Esophagus muscularis mucosa (tissue), 4 donors: ENCODE data around the gene RECK. TPM values are rescaled to one million over a fixed set of nuclear protein-coding genes. Genes with fewer than 3 reads are reported as not detected.

ENCODE experiments used
- DNase-seq: peaks from one replicate; pipeline ENCODE4 v3.0.0-alpha.2; 2017; ENCODE audit errors: extremely low spot score
- H3K27ac ChIP-seq, 4 donors: fragments of 200-600 bp; sonication (generic); replicated peaks in 1 of 4; 1 replicate in 3 of 4; 2 replicates in 1 of 4; pipeline ENCODE4 v1.5.1; 2016 to 2019; ENCODE audit warnings: mild to moderate bottlenecking in 1 of 4
- H3K27me3 ChIP-seq, 4 donors: fragments of 200-600 bp; sonication (generic); one replicate each; pipeline versions ENCODE4 v1.5.1 to v1.6.0; 2016 to 2019
- H3K36me3 ChIP-seq, 4 donors: fragments of 200-600 bp; sonication (generic); one replicate each; pipeline ENCODE4 v1.5.1; 2016 to 2019
- H3K4me1 ChIP-seq, 4 donors: fragments of 200-600 bp; sonication (generic); one replicate each; pipeline ENCODE4 v1.5.1; 2016 to 2019
- H3K4me3 ChIP-seq, 4 donors: fragments of 200-600 bp; sonication (generic); 1 replicate in 2 of 4; 2 replicates in 2 of 4; pipeline ENCODE4 v1.5.1; 2016 to 2019; ENCODE audit warnings: mild to moderate bottlenecking in 4 of 4, moderate library complexity in 1 of 4
- H3K9me3 ChIP-seq, 4 donors: fragments of 200-600 bp; sonication (generic); 1 replicate in 3 of 4; 2 replicates in 1 of 4; pipeline ENCODE4 v1.5.1; 2016 to 2019
- CTCF ChIP-seq, 3 experiments: fragments of 200-600 bp in 2 of 3; fragments of 450-650 bp in 1 of 3; sonication (generic) in 2 of 3; IDR thresholded peaks; one replicate each; pipeline ENCODE4 v1.5.1; 2017 to 2019; ENCODE audit warnings: antibody characterized with exemption in 3 of 3, mild to moderate bottlenecking in 2 of 3, moderate library complexity in 1 of 3
- EP300 ChIP-seq: sonication (generic); formaldehyde crosslinking; IDR thresholded peaks from one replicate; pipeline ENCODE4 v1.6.1; 2017; ENCODE audit warnings: antibody characterized with exemption
- POLR2A ChIP-seq: fragments of 450-650 bp; IDR thresholded peaks from one replicate; pipeline ENCODE4 v1.6.1; 2017; ENCODE audit warnings: antibody characterized with exemption, moderate library complexity, mild to moderate bottlenecking, low read depth
- POLR2AphosphoS5 ChIP-seq, 2 donors: sonication (generic); formaldehyde crosslinking; IDR thresholded peaks; one replicate each; pipeline ENCODE4 v1.6.1; 2017; ENCODE audit warnings: antibody characterized with exemption in 2 of 2
- WGBS: methylation state at CpG from one replicate; pipeline ENCODE4 v1.1.5; 2018; 5-methylcytosine and 5-hydroxymethylcytosine counted together
- intact Hi-C: fragments of 100-400 bp; cut with DNase I; formaldehyde crosslinking; loops from one replicate; pipeline ENCODE4 v1.15.1; 2023
- total RNA-seq, 4 donors: library from RNA; depleted of rRNA; stranded (reverse); fragments of >200 nt; gene quantifications; one replicate each; pipeline versions ENCODE4 v1.1.0 to v1.2.1, GENCODE V29; 2016

Gene RECK
- total RNA-seq, 4 donors from 2014 or later = 16.6 to 24.2 (median 19.0) TPM

- Histone ChIP-seq H3K4me1 (peaks cover 17 to 87% (median 79%) of the 10 kb centered on the region in 4 donors), H3K27ac (peak overlapping the region; percentile 80 to 88 (median 87)), H3K36me3 (peaks cover 0 to 12% (median 3%) of the 10 kb centered on the region in 4 donors), H3K9me3 (no peaks in the 10 kb centered on the region), H3K4me3 (no peak overlapping the region), H3K27me3 (no peaks in the 10 kb centered on the region)
- TF ChIP-seq POLR2A (no peak), CTCF (IDR thresholded peaks at IDR 0.05) (no peak), EP300 (no peak), POLR2AphosphoS5 (IDR thresholded peaks at IDR 0.05) (no peak)
- DNase-seq = no peak
- intact Hi-C loops = no loop called here
- WGBS = 76% methylated on average over 2 of the region's 2 CpGs
These were observed 124.5 kb downstream of the RECK start for GRCh38 chr9:36161187-36161586.

DNA sequence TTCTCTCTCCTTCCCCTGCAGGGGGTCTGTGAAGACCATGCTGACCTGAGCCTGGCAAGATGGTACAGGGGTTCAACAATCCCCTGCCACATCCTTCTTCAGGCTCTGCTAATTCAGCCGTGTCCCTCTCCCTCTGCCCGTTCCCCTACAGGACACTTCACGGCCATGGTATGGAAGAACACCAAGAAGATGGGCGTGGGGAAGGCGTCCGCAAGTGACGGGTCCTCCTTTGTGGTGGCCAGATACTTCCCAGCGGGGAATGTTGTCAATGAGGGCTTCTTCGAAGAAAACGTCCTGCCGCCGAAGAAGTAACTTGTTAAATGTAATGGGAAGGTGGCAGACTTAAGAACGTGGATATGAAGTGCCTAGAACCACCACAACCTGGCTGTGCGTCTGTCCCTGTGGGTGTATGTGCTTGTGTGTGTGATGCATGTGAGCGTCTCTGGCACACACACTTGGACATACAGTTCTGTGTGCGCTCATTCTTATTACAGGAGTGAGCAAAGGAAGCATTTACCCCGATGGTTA, 125.6 kb downstream of the RECK start:
- WGBS = 90% methylated on average over 17 of the region's 17 CpGs
- no peaks in the 10 kb centered on the region for H3K9me3 ChIP-seq
- peaks cover 0 to 6% (median 0%) of the 10 kb centered on the region in 4 donors for H3K36me3 ChIP-seq
- H3K4me1 ChIP-seq = peaks cover 21 to 97% (median 89%) of the 10 kb centered on the region in 4 donors
- TF ChIP-seq POLR2AphosphoS5 (IDR thresholded peaks at IDR 0.05) (no peak), CTCF (IDR thresholded peaks at IDR 0.05) (no peak), EP300 (no peak), POLR2A (no peak)
- H3K27ac ChIP-seq = peak overlapping the region; percentile 80 to 88 (median 87)
- intact Hi-C loops = no loop called here
- H3K27me3 ChIP-seq = no peaks in the 10 kb centered on the region
- no peak for DNase-seq
- H3K4me3 ChIP-seq = no peak overlapping the region

- WGBS = 9% methylated on average over 8 of the region's 9 CpGs
- no peak for DNase-seq
- no peaks in the 10 kb centered on the region for H3K27me3 ChIP-seq
- no peaks in the 10 kb centered on the region for H3K9me3 ChIP-seq
- peak overlapping the region; percentile 80 to 88 (median 87) for H3K27ac ChIP-seq
- TF ChIP-seq EP300 (no peak), CTCF (IDR thresholded peaks at IDR 0.05) (no peak), POLR2AphosphoS5 (IDR thresholded peaks at IDR 0.05) (peak; percentile 11 to 51)
- H3K4me1 ChIP-seq = peaks cover 21 to 90% (median 82%) of the 10 kb centered on the region in 4 donors
- intact Hi-C loops = no loop called here
- no peak overlapping the region for H3K4me3 ChIP-seq
- H3K36me3 ChIP-seq = peaks cover 0 to 6% (median 0%) of the 10 kb centered on the region in 4 donors
These were observed 126.5 kb downstream of the RECK start for GRCh38 chr9:36163049-36163785.

GRCh38 chr9:36163786-36164170, 127.1 kb downstream of the RECK start:
- no peak overlapping the region for H3K4me3 ChIP-seq
- H3K27me3 ChIP-seq = no peaks in the 10 kb centered on the region
- 48% methylated on average over 4 of the region's 4 CpGs for WGBS
- no peak for DNase-seq
- peaks cover 16 to 84% (median 77%) of the 10 kb centered on the region in 4 donors for H3K4me1 ChIP-seq
- H3K36me3 ChIP-seq = peaks cover 0 to 6% (median 0%) of the 10 kb centered on the region in 4 donors
- H3K9me3 ChIP-seq = no peaks in the 10 kb centered on the region
- TF ChIP-seq CTCF (IDR thresholded peaks at IDR 0.05) = no peak
- peak in 1 of 2 donors; percentile 30 for TF ChIP-seq POLR2AphosphoS5 (IDR thresholded peaks at IDR 0.05)
- no peak for TF ChIP-seq EP300
- TF ChIP-seq POLR2A = no peak
- intact Hi-C loops = no loop called here
- peak overlapping the region; percentile 80 to 88 (median 87) for H3K27ac ChIP-seq
